ENCODE measurements around the gene G0S2.

The G0S2 gene

GRCh38 chr1:209647156-209647555, 28.1 kb upstream of the G0S2 start:
- DNase-seq (ENCODE audit: low spot score), result no peak
- TF ChIP-seq CTCF (IDR thresholded peaks at IDR 0.05; ENCODE audit: borderline replicate concordance, control extremely low read depth, extremely low read depth, insufficient read depth, missing control alignments), result no peak

GRCh38 chr1:209648346-209648745, 26.9 kb upstream of the G0S2 start:
- no peak for TF ChIP-seq CTCF (IDR thresholded peaks at IDR 0.05; ENCODE audit: borderline replicate concordance, control extremely low read depth, extremely low read depth, insufficient read depth, missing control alignments)
- no peak for DNase-seq (ENCODE audit: low spot score)
- in situ Hi-C loops (cut with MboI; ENCODE audit: low sequenced_read_pairs, unreplicated experiment), result no loop called here

More at GRCh38 chr1:209647156-209647555, 28.1 kb upstream of the G0S2 start:
- in situ Hi-C loops (cut with MboI; ENCODE audit: low sequenced_read_pairs, unreplicated experiment), result no loop called here

- no peak for TF ChIP-seq CTCF (IDR thresholded peaks at IDR 0.05; ENCODE audit: borderline replicate concordance, control extremely low read depth, extremely low read depth, insufficient read depth, missing control alignments)
- in situ Hi-C loops (cut with MboI; ENCODE audit: low sequenced_read_pairs, unreplicated experiment), result no loop called here
- DNase-seq (ENCODE audit: low spot score), result no peak
These were observed 26.1 kb upstream of the G0S2 start for GRCh38 chr1:209648931-209649776.

GRCh38 chr1:209650454-209650853, 24.8 kb upstream of the G0S2 start:
- no peak for TF ChIP-seq CTCF (IDR thresholded peaks at IDR 0.05; ENCODE audit: borderline replicate concordance, control extremely low read depth, extremely low read depth, insufficient read depth, missing control alignments)
- DNase-seq (ENCODE audit: low spot score), result no peak

GRCh38 chr1:209651138-209651587, 24.0 kb upstream of the G0S2 start:
- DNase-seq (ENCODE audit: low spot score), result peak; percentile 65
- in situ Hi-C loops (cut with MboI; ENCODE audit: low sequenced_read_pairs, unreplicated experiment), result no loop called here
- TF ChIP-seq CTCF (IDR thresholded peaks at IDR 0.05; ENCODE audit: borderline replicate concordance, control extremely low read depth, extremely low read depth, insufficient read depth, missing control alignments), result no peak

More at GRCh38 chr1:209650454-209650853, 24.8 kb upstream of the G0S2 start:
- in situ Hi-C loops (cut with MboI; ENCODE audit: low sequenced_read_pairs, unreplicated experiment), result no loop called here

GRCh38 chr1:209652121-209652735, 23.0 kb upstream of the G0S2 start, which contains the start of gene LAMB3:
TSS of gene LAMB3 (minus strand) at chr1:209652425. CDS start at chr1:209650944, 1,481 bp downstream.
- in situ Hi-C loops (cut with MboI; ENCODE audit: low sequenced_read_pairs, unreplicated experiment), result no loop called here
- DNase-seq (ENCODE audit: low spot score), result no peak
- TF ChIP-seq CTCF (IDR thresholded peaks at IDR 0.05; ENCODE audit: borderline replicate concordance, control extremely low read depth, extremely low read depth, insufficient read depth, missing control alignments), result no peak

Measured in GM13976 (cell line).